IMR-90 (cell line): ENCODE measurements around the gene KCNE5. TPM values are rescaled to one million over a fixed set of nuclear protein-coding genes. Genes with fewer than 3 reads are reported as not detected.

ENCODE experiments used
- ATAC-seq: fragments of 200-7000 bp; cut with Tn5 transposase; 2 replicates; pipeline ENCODE4 v1.9.1; 2020; ENCODE audit warnings: low read depth, mild to moderate bottlenecking, moderate library complexity
- BruUV-seq: library from RNA; stranded (reverse); fragments of 400-500 nt; replicated peaks from 2 replicates; lab custom pipeline; 2021; lab: Mats Ljungman, UMichigan
- CTCF ChIA-PET: fragments of 300-600 bp; formaldehyde crosslinking; extraction: SDS; loops from one replicate; lab custom pipeline; 2021; ENCODE audit warnings: antibody characterized with exemption; lab: Yijun Ruan, JAX
- POLR2A ChIA-PET: fragments of 300-600 bp; sonication (Branson Sonifier 250); formaldehyde crosslinking; loops from one replicate; lab custom pipeline; 2022; ENCODE audit warnings: antibody characterized with exemption; ENCODE audit not compliant: unreplicated experiment; lab: Charles Lee
- DNase-seq: peaks from one replicate; pipeline ENCODE4 v3.0.0; 2013
- H2AFZ ChIP-seq: replicated peaks from 2 replicates; pipeline ENCODE3; 2013; ENCODE audit warnings: low read length, mild to moderate bottlenecking; ENCODE audit not compliant: poor library complexity
- H2AK5ac ChIP-seq: 2 replicates; pipeline ENCODE4 v1.6.1; 2013; ENCODE audit warnings: low read depth, low read length, inconsistent platforms
- H2AK9ac ChIP-seq: replicated peaks from 2 replicates; pipeline ENCODE3; 2013; ENCODE audit warnings: mild to moderate bottlenecking, low read depth, low read length, moderate library complexity; ENCODE audit not compliant: poor library complexity
- H2BK120ac ChIP-seq: 2 replicates; pipeline ENCODE4 v1.6.1; 2013; ENCODE audit warnings: low read depth, low read length, inconsistent platforms
- H2BK15ac ChIP-seq: 3 replicates; pipeline ENCODE4 v1.6.1; 2013; ENCODE audit warnings: low read depth, low read length, inconsistent platforms
- H2BK20ac ChIP-seq: 2 replicates; pipeline ENCODE4 v1.6.1; 2013; ENCODE audit warnings: low read depth, mild to moderate bottlenecking, inconsistent platforms, low read length, moderate library complexity
- H2BK5ac ChIP-seq: 2 replicates; pipeline ENCODE4 v1.6.1; 2013; ENCODE audit warnings: mild to moderate bottlenecking, low read depth, low read length, inconsistent platforms; ENCODE audit not compliant: poor library complexity, severe bottlenecking
- H3K14ac ChIP-seq: replicated peaks from 2 replicates; pipeline ENCODE4 v1.6.1; 2013; ENCODE audit warnings: low read depth, low read length, inconsistent platforms
- H3K18ac ChIP-seq: 2 replicates; pipeline ENCODE4 v1.6.1; 2013; ENCODE audit warnings: low read depth, low read length, control low read depth
- H3K23ac ChIP-seq: 2 replicates; pipeline ENCODE4 v1.6.1; 2013; ENCODE audit warnings: low read depth, low read length, inconsistent platforms
- H3K27ac ChIP-seq: 2 replicates; pipeline ENCODE4 v1.5.1; 2013; ENCODE audit warnings: mild to moderate bottlenecking, control low read depth, low read length; ENCODE audit not compliant: insufficient read depth
- H3K27me3 ChIP-seq: 2 replicates; pipeline ENCODE4 v1.6.1; 2013; ENCODE audit warnings: low read length; ENCODE audit not compliant: control insufficient read depth, insufficient read depth
- H3K36me3 ChIP-seq: 2 replicates; pipeline ENCODE4 v1.6.1; 2013; ENCODE audit warnings: low read length, mixed read lengths; ENCODE audit not compliant: control insufficient read depth, insufficient read depth
- H3K4ac ChIP-seq: 2 replicates; pipeline ENCODE4 v1.6.1; 2013; ENCODE audit warnings: low read depth, low read length, inconsistent platforms
- H3K4me1 ChIP-seq: 2 replicates; pipeline ENCODE4 v1.6.1; 2013; ENCODE audit warnings: low read length, mixed read lengths; ENCODE audit not compliant: control insufficient read depth, insufficient read depth
- H3K4me2 ChIP-seq: 2 replicates; pipeline ENCODE4 v1.6.1; 2013; ENCODE audit warnings: low read depth, mild to moderate bottlenecking, control low read depth, low read length, moderate library complexity
- H3K4me3 ChIP-seq: 2 replicates; pipeline ENCODE4 v1.5.1; 2013; ENCODE audit warnings: low read depth, mild to moderate bottlenecking, control low read depth, low read length, moderate library complexity; ENCODE audit not compliant: insufficient read depth
- H3K56ac ChIP-seq: 2 replicates; pipeline ENCODE4 v1.6.1; 2013; ENCODE audit warnings: low read length, inconsistent platforms; ENCODE audit not compliant: insufficient read depth; ENCODE audit errors: extremely low read depth
- H3K79me1 ChIP-seq, 2 experiments: 2 replicates each; pipeline ENCODE4 v1.6.1; 2013; ENCODE audit warnings: low read length in 2 of 2, inconsistent platforms in 1 of 2, low read depth in 1 of 2
- H3K9ac ChIP-seq: 2 replicates; pipeline ENCODE4 v1.6.1; 2013; ENCODE audit warnings: low read depth, low read length, control low read depth
- H3K9me1 ChIP-seq: 2 replicates; pipeline ENCODE4 v1.6.1; 2013; ENCODE audit warnings: low read length, inconsistent platforms; ENCODE audit not compliant: insufficient read depth
- H3K9me3 ChIP-seq: 2 replicates; pipeline ENCODE4 v1.6.1; 2013; ENCODE audit warnings: low read length; ENCODE audit not compliant: control insufficient read depth, insufficient read depth
- H4K20me1 ChIP-seq: 2 replicates; pipeline ENCODE4 v1.6.1; 2013; ENCODE audit warnings: low read length, inconsistent platforms; ENCODE audit not compliant: insufficient read depth
- H4K5ac ChIP-seq: 2 replicates; pipeline ENCODE4 v1.6.1; 2013; ENCODE audit warnings: mild to moderate bottlenecking, low read depth, low read length, control low read depth
- H4K8ac ChIP-seq, 2 experiments: 2 replicates each; pipeline ENCODE4 v1.6.1; 2013; ENCODE audit warnings: low read depth in 2 of 2, low read length in 2 of 2, control low read depth in 1 of 2, inconsistent platforms in 1 of 2
- H4K91ac ChIP-seq: 2 replicates; pipeline ENCODE4 v1.6.1; 2013; ENCODE audit warnings: low read depth, low read length, inconsistent platforms; ENCODE audit not compliant: insufficient read depth
- CHD1 ChIP-seq: IDR thresholded peaks from 2 replicates; pipeline ENCODE4 v1.6.1; 2012; ENCODE audit warnings: low read depth, low read length, improper control_type of control experiment
- WGBS, 2 experiments: methylation state at CpG; one replicate each; pipeline versions ENCODE4 v1.1.5 to v1.1.7; 2013; ENCODE audit warnings: missing lambda C conversion rate in 2 of 2; ENCODE audit not compliant: insufficient read length in 1 of 2; ENCODE audit errors: extremely low coverage in 2 of 2; 5-methylcytosine and 5-hydroxymethylcytosine counted together
- dilution Hi-C: fragments of 300-500 bp; cut with HindIII; formaldehyde crosslinking; loops from one replicate; pipeline ENCODE4 v1.14.3; 2018; ENCODE audit warnings: low sequenced_read_pairs; ENCODE audit not compliant: unreplicated experiment
- in situ Hi-C: fragments of 300-500 bp; cut with MboI; formaldehyde crosslinking; loops from 3 replicates; pipeline ENCODE4 v1.14.3; 2019; ENCODE audit warnings: low sequenced_read_pairs, inconsistent platforms, mixed read lengths
- intact Hi-C: fragments of 100-400 bp; cut with micrococcal nuclease; formaldehyde crosslinking; loops from 2 replicates; pipeline ENCODE4 v1.10.0; 2022
- polyA plus RNA-seq, 3 experiments: library from polyadenylated mRNA; depleted of rRNA; stranded (reverse); fragments of >200 nt; gene quantifications; 2 replicates each; pipeline ENCODE4 v1.2.3, GENCODE V29; 2012; ENCODE audit warnings: low replicate concordance in 1 of 3
- total RNA-seq: library from RNA; depleted of rRNA; stranded (reverse); fragments of >200 nt; gene quantifications from 2 replicates; pipeline ENCODE4 v1.2.3, GENCODE V29; 2012

KCNE5 gene
- total and polyA plus RNA-seq, 2 of the 4 experiments (the other 2 are of a cell fraction), result 0.15 to 0.18 TPM

DNA sequence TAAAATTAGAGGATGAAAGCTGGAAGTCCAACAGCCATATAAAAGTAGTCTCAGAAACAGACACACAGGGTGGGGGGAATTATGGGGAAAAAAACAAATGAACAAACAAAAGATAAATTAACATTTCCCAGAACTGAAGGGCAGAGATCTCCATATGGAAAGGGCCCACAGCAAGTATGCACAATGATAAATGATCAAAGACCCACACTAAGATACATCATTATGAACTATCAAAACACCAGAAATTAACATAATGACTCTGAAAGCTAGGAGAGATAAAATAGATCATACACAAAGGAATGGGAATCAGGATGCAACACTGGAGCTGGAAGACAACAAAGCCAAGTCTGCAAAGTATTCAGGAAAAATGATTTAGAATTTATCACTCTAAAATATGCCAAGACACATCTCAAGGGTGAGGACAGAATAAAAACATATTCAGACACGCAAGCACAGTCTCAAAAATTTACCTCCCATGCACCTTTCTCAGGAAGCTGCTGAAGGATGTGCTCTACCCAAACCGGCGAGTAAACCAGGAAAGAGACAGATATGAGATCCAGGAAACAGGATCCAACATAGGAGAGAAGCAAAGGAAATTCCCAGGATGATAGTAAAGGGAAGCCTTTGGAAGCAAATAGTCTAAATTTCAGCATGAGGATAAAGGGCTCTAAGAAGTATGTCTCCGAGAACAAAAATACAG is 30.7 kb upstream of the KCNE5 start:
- no peak overlapping the region for H2AK9ac ChIP-seq
- no peaks in the 10 kb centered on the region for H3K4me1 ChIP-seq
- no peak overlapping the region for H2AK5ac ChIP-seq
- H4K8ac ChIP-seq, result no peak overlapping the region
- H3K14ac ChIP-seq, result no peak overlapping the region
- dilution Hi-C loops (no loop called here), in situ Hi-C loops (no loop called here), intact Hi-C loops (no loop called here)
- H3K27me3 ChIP-seq, result no peaks in the 10 kb centered on the region
- H3K4me3 ChIP-seq, result no peak overlapping the region
- H3K79me1 ChIP-seq, result peaks cover 0 to 6% of the 10 kb centered on the region in 2 experiments; a peak in 2 of 4 replicates
- DNase-seq, result no peak
- no peak overlapping the region for H2AFZ ChIP-seq
- no peak overlapping the region for H3K9ac ChIP-seq
- H4K20me1 ChIP-seq, result no peaks in the 10 kb centered on the region; the same call in 1 of the 2 replicates
- no peak for ATAC-seq
- no peak overlapping the region for H3K18ac ChIP-seq
- H2BK5ac ChIP-seq, result no peak overlapping the region
- H3K9me3 ChIP-seq, result no peaks in the 10 kb centered on the region
- H3K27ac ChIP-seq, result no peak overlapping the region
- ChIA-PET POLR2A (no interaction called here), CTCF (no interaction called here)
- BruUV-seq, result no TSS peak
- no peak overlapping the region for H3K4ac ChIP-seq
- H3K4me2 ChIP-seq, result no peak overlapping the region
- H4K91ac ChIP-seq, result no peak overlapping the region
- no peak overlapping the region for H4K5ac ChIP-seq
- WGBS, 2 experiments, result 100% methylated on average over 2 of the region's 4 CpGs; no CpG with 5 or more reads in 1 of the 2 experiments
- H3K23ac ChIP-seq, result no peak overlapping the region
- H3K36me3 ChIP-seq, result peaks cover 8% of the 10 kb centered on the region
- no peak overlapping the region for H3K56ac ChIP-seq
- H2BK20ac ChIP-seq, result no peak overlapping the region
- H3K9me1 ChIP-seq, result no peaks in the 10 kb centered on the region; the same call in 1 of the 2 replicates
- H2BK120ac ChIP-seq, result no peak overlapping the region
- no peak for TF ChIP-seq CHD1
- no peak overlapping the region for H2BK15ac ChIP-seq
